Activated CD4-positive, alpha-beta T cell treated with anti-CD3 and anti-CD28 coated beads, Interleukin-2, amount 50 U/mL, for 4 hours (primary cell): ENCODE data around the gene GTF3C2.
A peak's percentile ranks its signal among the peaks of the same experiment; 100 is the strongest.
"Not testable (repeated sequence)": the region's sequence is repeated elsewhere in the genome, so short reads cannot be mapped to it uniquely, and the experiment has no call there.

Source experiments
- DNase-seq, 2 experiments: peaks; one replicate each; pipeline ENCODE4 v3.0.0-alpha.2; 2020

The GTF3C2 gene

GRCh38 chr2:27370816-27371620 is 14.5 kb upstream of the GTF3C2 start:
- no peak for DNase-seq

DNA sequence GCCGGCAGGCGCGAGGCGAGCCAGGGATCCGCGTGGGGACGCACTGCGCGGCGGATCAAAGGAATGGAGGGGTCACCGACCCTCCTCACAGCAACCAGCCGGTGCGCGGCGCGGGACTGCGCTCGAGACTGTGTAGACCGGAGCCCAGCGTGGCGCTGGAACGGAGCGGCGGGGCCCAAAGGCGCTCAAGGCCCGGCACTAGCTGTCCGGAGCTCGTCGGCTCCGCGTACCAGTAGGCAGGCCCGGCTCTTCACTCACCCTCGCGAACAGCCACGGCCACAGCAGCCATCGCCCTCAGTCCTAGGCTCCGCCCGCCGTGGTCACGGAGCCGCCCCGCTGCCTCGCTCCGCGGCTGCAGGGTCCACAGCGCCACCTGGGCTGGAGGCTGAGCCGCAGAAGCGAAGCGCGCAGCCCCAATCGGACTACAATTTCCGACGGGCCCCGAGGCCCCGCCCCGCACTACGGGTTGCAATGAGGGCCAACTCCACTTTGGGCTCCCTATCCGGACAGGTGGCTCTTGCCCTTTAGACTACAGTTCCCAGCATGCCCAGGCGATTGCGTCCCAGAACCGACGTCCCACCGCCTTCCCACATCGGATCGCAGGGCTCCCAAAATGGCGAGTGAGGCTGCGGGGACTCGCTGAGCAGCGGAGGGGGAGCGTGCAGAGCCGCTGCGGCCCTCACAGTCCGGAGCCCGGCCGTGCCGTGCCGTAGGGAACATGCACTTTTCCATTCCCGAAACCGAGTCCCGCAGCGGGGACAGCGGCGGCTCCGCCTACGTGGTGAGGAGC is 13.7 kb upstream of the GTF3C2 start, which contains the start of the genes EIF2B4 and SNX17:
TSS of gene EIF2B4 (minus strand) at position 313 of the 790 bp plus-strand sequence. CDS start at position 289, 24 bp downstream.
TSS of gene SNX17 (plus strand) at position 591 of the 790 bp plus-strand sequence. CDS start at position 719, 128 bp downstream.
- peak; percentile 99 for DNase-seq

GRCh38 chr2:27369471-27370025 is 13.0 kb upstream of the GTF3C2 start:
- no peak for DNase-seq

GRCh38 chr2:27363933-27364332 is 7.4 kb upstream of the GTF3C2 start:
- no peak for DNase-seq

DNA sequence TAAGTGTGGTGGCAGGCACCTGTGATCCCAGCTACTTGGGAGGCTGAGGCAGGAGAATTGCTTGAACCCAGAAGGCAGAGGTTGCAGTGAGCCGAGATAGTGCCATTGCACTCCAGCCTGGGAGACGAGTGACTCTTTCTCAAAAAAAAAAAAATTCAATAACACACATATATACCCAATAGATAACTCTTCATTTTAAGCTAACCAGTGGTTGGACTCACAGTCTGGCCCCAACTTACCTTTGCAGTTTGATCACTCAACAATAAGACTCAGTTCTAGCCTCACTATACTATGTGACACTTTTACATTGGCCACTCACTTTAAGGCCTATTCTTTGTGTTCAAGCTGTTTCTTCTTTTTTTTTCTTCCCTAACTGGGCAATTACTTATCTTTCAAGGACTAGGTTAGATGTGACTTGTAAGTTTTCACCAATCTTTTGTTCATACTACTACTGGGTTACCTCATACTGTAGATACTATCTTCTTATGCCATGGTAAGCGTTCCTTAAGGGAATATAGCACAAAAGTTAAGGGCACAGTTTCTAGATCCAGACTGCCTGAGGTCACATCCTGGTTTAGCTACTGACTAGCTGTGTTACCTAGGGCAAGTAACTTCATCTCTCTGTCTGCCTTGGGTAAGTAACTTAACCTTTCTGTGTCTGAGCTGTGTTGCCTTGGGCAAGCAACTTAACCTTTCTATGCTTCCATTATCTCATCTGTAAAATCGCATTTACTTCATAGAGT is 6.3 kb upstream of the GTF3C2 start:
- no peak for DNase-seq

GRCh38 chr2:27356056-27356381 is 545 bp downstream of the GTF3C2 start:
- DNase-seq: no peak

GRCh38 chr2:27354597-27354927 is 2.0 kb downstream of the GTF3C2 start:
- DNase-seq: no peak

DNA sequence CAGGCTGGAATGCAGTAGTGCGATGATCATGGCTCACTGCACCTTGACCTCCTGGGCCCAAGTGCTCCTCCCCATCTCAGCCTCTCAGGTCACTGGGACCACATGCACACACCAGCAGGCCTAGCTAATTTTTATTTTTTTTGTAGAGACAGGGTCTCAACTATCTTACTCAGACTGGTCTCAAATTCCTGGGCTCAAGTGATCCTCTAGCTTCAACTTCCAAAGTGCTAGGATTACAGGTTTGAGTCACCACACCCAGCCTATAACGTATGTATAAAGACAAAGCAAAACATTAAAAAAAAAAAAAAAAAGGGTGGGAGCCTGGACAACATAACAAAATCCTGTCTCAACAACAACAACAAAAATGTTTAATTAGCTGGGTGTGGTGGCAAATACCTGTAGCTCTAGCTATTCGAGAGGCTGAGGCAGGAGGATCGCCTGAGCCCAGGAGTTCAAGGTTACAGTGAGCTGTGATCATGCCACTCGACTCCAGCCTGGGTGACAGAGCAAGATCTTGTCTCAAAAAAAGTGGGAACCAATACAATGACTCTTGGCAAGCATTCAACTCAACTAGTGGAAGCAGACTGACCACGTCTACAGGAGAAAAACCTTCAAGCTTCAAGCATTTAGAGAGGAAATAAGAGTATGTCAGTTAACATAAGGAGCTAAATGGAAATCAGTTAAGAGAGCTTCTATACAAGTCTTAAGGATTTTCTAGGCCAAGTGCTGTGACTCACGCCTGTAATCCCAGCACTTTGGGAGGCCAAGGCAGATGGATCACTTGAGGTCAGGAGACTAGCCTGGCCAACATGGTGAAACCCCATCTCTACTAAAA is 2.6 kb downstream of the GTF3C2 start:
- DNase-seq: no peak

DNA sequence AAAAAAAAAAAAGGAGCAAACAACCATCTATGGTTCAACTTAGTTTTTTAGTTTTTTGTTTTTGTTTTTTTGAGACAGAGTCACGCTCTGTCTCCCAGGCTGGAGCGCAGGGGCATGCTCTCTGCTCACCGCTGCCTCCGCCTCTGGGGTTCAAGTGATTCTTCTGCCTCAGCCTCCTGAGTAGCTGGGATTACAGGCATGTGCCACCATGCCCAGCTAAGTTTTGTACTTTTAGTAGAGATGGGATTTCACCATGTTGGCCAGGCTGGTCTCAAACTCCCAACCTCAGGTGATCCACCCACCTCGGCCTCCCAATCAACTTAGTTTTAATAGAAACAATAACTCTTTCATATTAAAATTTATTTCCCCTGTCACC is 3.2 kb downstream of the GTF3C2 start:
- not testable (repeated sequence) for DNase-seq

DNA sequence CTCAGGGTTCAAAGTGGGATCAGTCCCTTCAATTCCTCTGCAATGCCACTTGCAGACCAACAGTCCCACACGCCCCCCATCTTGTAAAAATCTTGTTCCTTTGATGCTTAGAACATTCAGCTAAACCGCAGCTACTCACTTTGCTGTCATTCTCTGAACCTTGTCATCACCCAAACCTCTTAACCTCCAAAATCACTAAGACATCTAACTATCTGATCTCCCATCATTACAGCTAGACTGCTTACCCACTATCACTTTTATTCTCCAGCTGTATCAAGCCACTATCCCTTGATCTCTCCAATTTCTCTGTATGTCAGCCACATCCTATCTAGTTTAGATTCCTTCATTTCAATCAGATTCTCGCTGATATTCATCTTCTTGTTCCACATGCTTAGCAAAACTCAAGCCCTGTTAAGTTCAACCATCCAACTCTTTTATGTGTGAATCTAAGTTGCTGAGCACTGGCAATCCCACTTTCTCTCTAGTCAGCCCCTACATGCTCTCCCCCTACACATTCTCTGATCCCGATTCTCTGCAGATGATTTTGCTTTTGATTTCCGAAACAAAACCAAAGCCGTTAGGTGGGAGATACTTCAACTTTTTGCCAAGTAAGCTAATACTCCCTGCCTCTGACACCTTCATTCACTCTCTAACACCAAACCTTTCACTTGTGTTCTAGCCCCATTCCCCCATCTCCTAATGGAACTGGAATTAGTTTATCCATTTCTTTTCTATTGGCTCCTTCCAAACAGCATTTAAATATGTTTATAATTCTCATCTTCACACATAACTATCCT is 4.6 kb downstream of the GTF3C2 start:
- DNase-seq: no peak

DNA sequence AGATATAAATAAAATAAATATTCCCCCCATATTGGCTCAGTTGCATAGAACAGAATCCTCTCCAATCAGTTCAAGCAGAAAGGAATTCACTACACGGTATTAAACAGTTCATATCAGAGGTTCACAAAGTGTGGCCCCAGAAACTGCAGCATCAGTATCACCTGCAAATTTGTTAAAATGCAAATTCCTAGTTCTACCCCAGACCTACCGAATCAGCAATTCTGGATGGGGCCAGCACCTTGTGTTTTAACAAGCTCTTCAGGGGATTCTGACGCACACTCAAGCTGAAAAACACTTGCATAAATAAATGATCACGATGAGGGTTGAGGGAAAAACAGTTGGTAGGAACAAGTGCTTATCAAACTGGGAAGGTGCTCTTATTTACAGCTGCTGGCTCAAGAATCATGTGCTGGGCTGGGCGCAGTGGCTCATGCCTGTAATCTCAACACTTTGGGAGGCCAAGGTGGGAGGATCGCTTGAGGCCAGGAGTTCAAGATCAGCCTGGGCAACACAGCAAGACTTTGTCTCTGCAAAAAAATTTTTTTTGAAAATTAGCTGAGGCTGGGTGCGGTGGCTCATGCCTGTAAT is 6.4 kb downstream of the GTF3C2 start:
- no peak for DNase-seq

DNA sequence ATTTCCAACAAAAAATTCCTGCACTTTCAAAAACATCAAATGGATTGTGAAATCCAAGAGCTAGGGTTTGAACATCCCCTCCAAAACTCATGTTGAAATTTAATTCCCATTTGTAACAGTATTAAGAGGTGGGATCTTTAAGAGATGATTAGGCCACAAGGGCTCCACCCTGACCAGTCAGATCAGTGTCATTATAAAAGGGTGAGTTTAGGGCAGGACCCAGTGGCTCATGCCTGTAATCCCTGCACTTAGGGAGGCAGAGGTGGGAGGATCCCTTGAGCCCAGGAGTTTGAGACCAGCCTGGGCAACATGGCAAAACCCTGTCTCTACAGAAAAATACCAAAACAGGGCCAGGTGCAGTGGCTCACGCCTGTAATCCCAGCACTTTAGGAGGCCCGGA is 8.9 kb downstream of the GTF3C2 start:
- DNase-seq: no peak

GRCh38 chr2:27336173-27336572 is 20.4 kb downstream of the GTF3C2 start:
- DNase-seq: no peak

DNA sequence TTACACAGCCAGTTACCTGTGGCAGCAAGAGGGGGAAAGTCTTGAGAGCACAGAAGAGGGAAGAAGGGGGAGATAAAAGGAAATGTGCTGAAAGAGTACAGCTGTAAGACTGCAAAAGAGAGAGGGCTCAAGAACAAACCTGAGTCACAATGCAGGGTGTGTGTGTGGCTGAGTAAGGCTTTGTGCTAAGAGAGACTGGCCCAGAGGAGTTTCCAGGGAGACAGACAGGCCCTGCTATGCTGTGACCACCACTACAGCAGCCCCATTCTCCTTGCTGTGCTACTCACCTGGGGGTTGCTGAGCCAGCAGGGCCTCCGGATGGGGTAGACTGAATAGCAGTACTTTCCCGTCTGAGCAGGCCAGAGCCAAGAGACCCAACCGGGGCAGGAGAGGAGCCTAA is 21.3 kb downstream of the GTF3C2 start:
- no peak for DNase-seq

DNA sequence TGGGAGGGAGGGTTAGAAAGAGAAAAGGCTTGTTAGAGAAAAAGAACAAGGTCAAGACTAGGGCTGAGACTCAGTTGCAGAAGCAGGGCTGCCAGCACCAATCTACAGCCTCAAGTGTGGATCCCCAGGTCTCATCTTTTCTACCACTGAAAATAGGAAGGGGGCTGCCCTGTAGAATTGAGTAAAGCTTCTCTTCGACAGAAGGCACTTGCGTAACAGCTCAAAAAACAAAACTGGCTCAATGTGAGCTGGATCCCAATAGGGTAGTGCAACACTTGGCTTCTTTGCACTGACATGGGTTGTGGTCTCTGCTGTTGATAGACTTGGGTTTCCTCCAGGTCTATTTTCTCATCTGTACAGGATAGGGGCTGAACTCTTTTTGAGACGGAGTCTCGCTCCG is 31.8 kb downstream of the GTF3C2 start:
- DNase-seq: no peak

DNA sequence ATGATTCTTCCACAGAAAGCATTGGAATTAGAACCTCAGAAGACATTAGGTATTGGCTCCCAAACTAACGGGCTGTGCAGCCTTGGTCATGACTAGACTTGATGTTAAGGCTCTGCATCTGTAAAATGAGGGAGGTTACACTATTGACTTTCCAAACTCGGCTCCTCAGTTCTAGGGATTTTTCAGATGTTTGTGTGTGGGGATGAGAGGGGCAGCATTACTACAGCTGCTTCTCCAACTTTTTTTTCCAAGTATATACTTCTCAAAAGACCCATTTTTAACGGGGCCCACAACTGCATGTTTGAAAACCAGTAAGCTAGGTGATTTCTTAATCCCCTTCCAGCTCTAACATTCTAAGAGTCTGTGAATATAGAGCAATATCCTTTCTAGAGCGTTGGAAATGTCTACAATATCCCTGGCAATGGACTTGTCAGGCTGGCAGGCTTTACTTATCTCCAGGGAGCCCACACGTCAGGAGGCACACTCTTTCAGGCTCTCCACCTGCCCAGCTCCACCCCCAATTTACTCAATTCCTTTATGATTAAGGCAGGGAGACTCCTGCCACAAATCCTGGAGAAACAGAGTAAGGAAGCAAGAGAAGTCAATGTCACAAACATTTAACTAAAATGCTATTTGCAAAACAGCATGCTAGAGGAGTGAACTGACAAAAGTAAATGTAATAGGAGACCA is 32.8 kb downstream of the GTF3C2 start:
- DNase-seq: no peak

GRCh38 chr2:27322766-27323595 is 33.6 kb downstream of the GTF3C2 start, which contains the start of gene MPV17:
MPV17 (minus strand) TSS chr2:27323097; CDS start chr2:27322517, 580 bp downstream.
- DNase-seq: peak; percentile 81 to 82

DNA sequence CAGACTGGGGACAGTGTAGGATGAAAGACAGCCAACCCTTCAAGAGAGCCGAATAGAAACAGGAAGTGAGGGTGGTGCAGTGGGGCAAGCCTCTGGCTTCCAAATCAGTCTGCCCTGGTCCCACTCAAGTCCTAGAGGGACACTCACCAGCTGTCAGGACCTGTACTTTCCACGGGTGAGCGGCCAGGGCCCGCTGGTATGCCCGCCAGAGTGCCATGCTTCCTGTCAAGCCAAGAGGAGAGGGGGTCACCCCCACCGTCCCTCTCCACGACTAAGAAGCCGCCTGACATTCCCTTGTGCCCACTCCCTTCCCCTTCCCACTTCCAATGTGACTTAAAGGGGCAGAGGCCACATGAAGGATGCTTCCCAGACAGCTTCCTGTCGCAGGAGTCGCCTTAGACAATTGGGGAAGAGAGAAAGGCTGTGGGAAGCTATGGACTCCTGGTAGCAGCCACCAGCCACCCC is 34.2 kb downstream of the GTF3C2 start:
- DNase-seq: no peak

DNA sequence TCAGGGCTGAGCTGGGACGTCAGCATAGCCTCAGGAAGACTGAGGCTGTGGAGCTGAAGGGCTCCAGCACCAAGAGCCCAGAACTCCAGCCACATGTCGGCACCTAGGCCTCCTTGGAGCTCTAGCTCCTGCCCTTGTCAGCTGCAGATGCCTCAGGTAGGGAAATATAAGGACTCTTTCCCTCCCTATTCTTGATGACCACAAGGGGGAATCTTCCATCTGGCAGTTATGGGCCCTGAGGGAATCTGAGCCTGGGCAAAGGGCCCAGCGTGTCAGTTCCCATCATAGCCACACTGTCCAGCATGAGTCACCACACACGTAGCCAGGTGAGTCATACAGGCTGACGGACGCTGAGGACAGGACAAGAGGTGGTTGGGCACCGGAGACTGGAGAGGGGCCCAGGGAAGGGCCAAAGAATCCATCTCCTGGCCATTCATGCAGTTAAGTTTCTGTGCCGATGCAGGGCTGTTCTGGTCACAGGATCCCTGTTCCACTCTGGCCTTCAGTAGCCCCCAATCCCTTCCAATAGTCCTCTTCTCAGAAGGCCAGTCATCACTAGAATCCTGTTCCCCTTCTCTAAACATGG is 35.5 kb downstream of the GTF3C2 start:
- DNase-seq: no peak
